GM18907 (cell line): Measurements from ENCODE around the gene GPR35.
"Not testable (repeated sequence)": the region's sequence is repeated elsewhere in the genome, so short reads cannot be mapped to it uniquely, and the experiment has no call there.

Source experiments
- ATAC-seq: cut with Tn5 transposase; IDR thresholded peaks from one replicate; pipeline ENCODE4 v1.9.1; 2021; ENCODE audit warnings: mild to moderate bottlenecking, moderate library complexity; ENCODE audit not compliant: unreplicated experiment

Gene GPR35

GRCh38 chr2:240650254-240650965 is 25.1 kb downstream of the GPR35 start:
- ATAC-seq = no peak

GRCh38 chr2:240651185-240651584 is 25.9 kb downstream of the GPR35 start:
- ATAC-seq = no peak

GRCh38 chr2:240655931-240656886 is 30.9 kb downstream of the GPR35 start:
- ATAC-seq = no peak

GRCh38 chr2:240659883-240660282 is 34.6 kb downstream of the GPR35 start:
- ATAC-seq = not testable (repeated sequence)

- ATAC-seq = no peak
Observed at GRCh38 chr2:240662681-240663080, 37.4 kb downstream of the GPR35 start.

GRCh38 chr2:240663546-240664190 is 38.4 kb downstream of the GPR35 start:
- no peak for ATAC-seq

GRCh38 chr2:240664622-240665021 is 39.3 kb downstream of the GPR35 start:
- no peak for ATAC-seq

GRCh38 chr2:240670402-240670801 is 45.1 kb downstream of the GPR35 start:
- no peak for ATAC-seq

- ATAC-seq = no peak
Observed at GRCh38 chr2:240670950-240671349, 45.7 kb downstream of the GPR35 start.

GRCh38 chr2:240672076-240672700 is 46.9 kb downstream of the GPR35 start:
- ATAC-seq = no peak

- ATAC-seq = no peak
Observed at GRCh38 chr2:240672701-240673190, 47.5 kb downstream of the GPR35 start.

- ATAC-seq = not testable (repeated sequence)
Observed at GRCh38 chr2:240674461-240675184, 49.3 kb downstream of the GPR35 start.

- ATAC-seq = not testable (repeated sequence)
Observed at GRCh38 chr2:240675345-240675744, 50.1 kb downstream of the GPR35 start.

GRCh38 chr2:240678043-240678442 is 52.8 kb downstream of the GPR35 start:
- not testable (repeated sequence) for ATAC-seq

- ATAC-seq = not testable (repeated sequence)
Observed at GRCh38 chr2:240678909-240679308, 53.6 kb downstream of the GPR35 start.

- not testable (repeated sequence) for ATAC-seq
Observed at GRCh38 chr2:240680185-240680584, 54.9 kb downstream of the GPR35 start.
